GM19324 (cell line): Measurements from ENCODE around the gene H2BW2.
"Not testable (repeated sequence)": the region's sequence is repeated elsewhere in the genome, so short reads cannot be mapped to it uniquely, and the experiment has no call there.

Source experiments
- ATAC-seq: cut with Tn5 transposase; IDR thresholded peaks from one replicate; pipeline ENCODE4 v1.9.1; 2021; ENCODE audit warnings: mild to moderate bottlenecking, moderate library complexity; ENCODE audit not compliant: unreplicated experiment, low FRiP score

H2BW2 gene

GRCh38 chrX:104039689-104040505, at the start of gene H2BW2:
TSS of gene H2BW2 (plus strand) at chrX:104039956. CDS start at chrX:104039995, 39 bp downstream.
- no peak for ATAC-seq

- peak; percentile 71 for ATAC-seq
Measured at GRCh38 chrX:103999234-103999633, 40.5 kb upstream of the H2BW2 start.

GRCh38 chrX:104008831-104009230, 30.9 kb upstream of the H2BW2 start:
- ATAC-seq = no peak

GRCh38 chrX:104013158-104013557, 26.6 kb upstream of the H2BW2 start:
- ATAC-seq = no peak

- ATAC-seq = no peak
Measured at GRCh38 chrX:104013606-104014005, 26.1 kb upstream of the H2BW2 start, which contains the start of gene H2BW1. TSS of gene H2BW1 (minus strand) at chrX:104013708. CDS start at chrX:104013576, 132 bp downstream.

GRCh38 chrX:104015576-104015975, 24.2 kb upstream of the H2BW2 start:
- not testable (repeated sequence) for ATAC-seq

GRCh38 chrX:104018126-104018525, 21.6 kb upstream of the H2BW2 start:
- ATAC-seq = no peak

- ATAC-seq = no peak
Measured at GRCh38 chrX:104041003-104041402, 1.2 kb downstream of the H2BW2 start.

GRCh38 chrX:104045642-104046041, 5.9 kb downstream of the H2BW2 start:
- ATAC-seq = no peak

GRCh38 chrX:104047171-104047570, 7.4 kb downstream of the H2BW2 start:
- ATAC-seq = no peak

GRCh38 chrX:104054956-104055355, 15.2 kb downstream of the H2BW2 start:
- not testable (repeated sequence) for ATAC-seq

- ATAC-seq = not testable (repeated sequence)
Measured at GRCh38 chrX:104062636-104063035, 22.9 kb downstream of the H2BW2 start.

GRCh38 chrX:104075778-104076445, 36.2 kb downstream of the H2BW2 start, which contains the start of gene TMSB15C:
TSS of gene TMSB15C (minus strand) at chrX:104076236.
- ATAC-seq = peak; percentile 96

- ATAC-seq = not testable (repeated sequence)
Measured at GRCh38 chrX:104077854-104078253, 38.1 kb downstream of the H2BW2 start.

- no peak for ATAC-seq
Measured at GRCh38 chrX:104084063-104084462, 44.3 kb downstream of the H2BW2 start.

- no peak for ATAC-seq
Measured at GRCh38 chrX:104084534-104085277, 45.0 kb downstream of the H2BW2 start.

- ATAC-seq = no peak
Measured at GRCh38 chrX:104085477-104085876, 45.7 kb downstream of the H2BW2 start.

- ATAC-seq = no peak
Measured at GRCh38 chrX:104085919-104086318, 46.2 kb downstream of the H2BW2 start.
